Neural cell (in vitro differentiated cells): ENCODE data around the gene PRM1. TPM values are rescaled to one million over a fixed set of nuclear protein-coding genes. Genes with fewer than 3 reads are reported as not detected.

Experiments used
- H2AFZ ChIP-seq: fragments of 200-600, 300-800 bp; sonication (generic), shearing (Covaris generic); 2 replicates; pipeline ENCODE4 v1.6.0; 2014; ENCODE audit warnings: low read depth, mild to moderate bottlenecking, antibody characterized with exemption, low read length, moderate library complexity
- H3F3A ChIP-seq: fragments of 200-600 bp; shearing (Covaris generic); 2 replicates; pipeline ENCODE4 v1.6.1; 2016; ENCODE audit warnings: mild to moderate bottlenecking, moderate library complexity, mixed read lengths, antibody characterized with exemption, low read length; ENCODE audit not compliant: insufficient read depth, poor library complexity, severe bottlenecking
- H3K27ac ChIP-seq: fragments of 200-600, 300-800 bp; sonication (generic), shearing (Covaris generic); 2 replicates; pipeline ENCODE4 v1.5.1; 2014; ENCODE audit warnings: mild to moderate bottlenecking, low read length, moderate library complexity
- H3K27me3 ChIP-seq: fragments of 300-800, 200-600 bp; sonication (generic), shearing (Covaris generic); 2 replicates; pipeline ENCODE4 v1.6.0; 2014; ENCODE audit warnings: mild to moderate bottlenecking, low read depth, low read length, moderate library complexity; ENCODE audit not compliant: insufficient read depth
- H3K36me3 ChIP-seq: fragments of 300-800, 200-600 bp; sonication (generic), shearing (Covaris generic); 2 replicates; pipeline ENCODE4 v1.5.1; 2014; ENCODE audit warnings: mild to moderate bottlenecking, antibody characterized with exemption, low read length, moderate library complexity; ENCODE audit not compliant: insufficient read depth
- H3K4me2 ChIP-seq: fragments of 300-800, 200-600 bp; sonication (generic), shearing (Covaris generic); 2 replicates; pipeline ENCODE4 v1.6.0; 2014; ENCODE audit warnings: mild to moderate bottlenecking, low read length
- H3K4me3 ChIP-seq: fragments of 300-800, 200-600 bp; sonication (generic), shearing (Covaris generic); 2 replicates; pipeline ENCODE4 v1.5.1; 2014; ENCODE audit warnings: mild to moderate bottlenecking, low read length, moderate library complexity
- H3K79me2 ChIP-seq: fragments of 200-600 bp; shearing (Covaris generic); replicated peaks from 2 replicates; pipeline ENCODE4 v1.6.0; 2014; ENCODE audit warnings: mild to moderate bottlenecking, low read length, moderate library complexity; ENCODE audit not compliant: insufficient read depth
- H3K9ac ChIP-seq: fragments of 300-800, 200-600 bp; sonication (generic), shearing (Covaris generic); 2 replicates; pipeline ENCODE4 v1.6.1; 2016; ENCODE audit warnings: mild to moderate bottlenecking, low read length, mixed read lengths
- H3K9me2 ChIP-seq: fragments of 200-600 bp; shearing (Covaris generic); 2 replicates; pipeline ENCODE4 v1.6.1; 2016; ENCODE audit warnings: mild to moderate bottlenecking, low read length, mixed read lengths; ENCODE audit not compliant: insufficient read depth
- H3K9me3 ChIP-seq: fragments of 200-600, 300-800 bp; sonication (generic), shearing (Covaris generic); 2 replicates; pipeline ENCODE4 v1.6.1; 2016; ENCODE audit warnings: mild to moderate bottlenecking, mixed run types, low read length, moderate library complexity, mixed read lengths
- H4K20me1 ChIP-seq: fragments of 200-600 bp; shearing (Covaris generic); 2 replicates; pipeline ENCODE4 v1.6.1; 2016; ENCODE audit warnings: mild to moderate bottlenecking, mixed run types; ENCODE audit not compliant: insufficient read depth
- EP300 ChIP-seq: fragments of 450-650 bp; conservative IDR thresholded peaks from 2 replicates; pipeline ENCODE4 v1.6.1; 2014; ENCODE audit warnings: antibody characterized with exemption, mild to moderate bottlenecking, moderate library complexity; ENCODE audit not compliant: poor library complexity, severe bottlenecking
- EZH2 ChIP-seq: fragments of 200-600, 300-800 bp; shearing (Covaris generic), sonication (generic); IDR thresholded peaks from 2 replicates; pipeline ENCODE4 v1.6.1; 2014; ENCODE audit warnings: antibody characterized with exemption, low read length, borderline replicate concordance, mild to moderate bottlenecking; ENCODE audit not compliant: insufficient read depth, poor library complexity, severe bottlenecking
- MXI1 ChIP-seq: fragments of 450-650 bp; conservative IDR thresholded peaks from 2 replicates; pipeline ENCODE4 v1.6.1; 2014; ENCODE audit warnings: antibody characterized with exemption, mild to moderate bottlenecking; ENCODE audit not compliant: poor library complexity, severe bottlenecking
- POLR2AphosphoS5 ChIP-seq: IDR thresholded peaks from 2 replicates; pipeline ENCODE4 v1.6.1; 2012
- RAD21 ChIP-seq: fragments of 450-650 bp; conservative IDR thresholded peaks from 2 replicates; pipeline ENCODE4 v1.6.1; 2014; ENCODE audit warnings: antibody characterized with exemption, mild to moderate bottlenecking, moderate library complexity
- REST ChIP-seq: IDR thresholded peaks from 2 replicates; pipeline ENCODE4 v1.6.1; 2012; ENCODE audit warnings: borderline replicate concordance
- SMC3 ChIP-seq: fragments of 450-650 bp; conservative IDR thresholded peaks from 2 replicates; pipeline ENCODE4 v1.6.1; 2014; ENCODE audit warnings: antibody characterized with exemption, mild to moderate bottlenecking, moderate library complexity; ENCODE audit not compliant: poor library complexity
- TAF1 ChIP-seq: IDR thresholded peaks from 2 replicates; pipeline ENCODE4 v1.6.1; 2012; ENCODE audit warnings: low read depth
- polyA plus RNA-seq: library from polyadenylated mRNA; depleted of rRNA; stranded (reverse); fragments of >200 nt; gene quantifications from 2 replicates; pipeline ENCODE4 v1.2.3, GENCODE V29; 2014
- TF ChIP-seq, protein P1 (sequence below): fragments of 450-650 bp; IDR thresholded peaks from 2 replicates; pipeline ENCODE4 v1.5.1; 2014; ENCODE audit warnings: antibody characterized with exemption, mild to moderate bottlenecking, moderate library complexity; ENCODE audit not compliant: poor library complexity, severe bottlenecking

Gene PRM1
- polyA plus RNA-seq, 1 donor from 2014 or later, result not detected

GRCh38 chr16:11278681-11279628 lies 2.2 kb downstream of the PRM1 start:
- Histone ChIP-seq H3K4me3 (no peak overlapping the region), H3K27me3 (no peaks in the 10 kb centered on the region), H3F3A (no peaks in the 10 kb centered on the region), H3K9me2 (no peaks in the 10 kb centered on the region), H3K27ac (no peak overlapping the region), H3K36me3 (no peaks in the 10 kb centered on the region), H3K4me2 (no peak overlapping the region), H3K9ac (no peak overlapping the region), H4K20me1 (no peaks in the 10 kb centered on the region), H3K9me3 (no peaks in the 10 kb centered on the region), H3K79me2 (no peaks in the 10 kb centered on the region), H2AFZ (no peak overlapping the region)
- TF ChIP-seq EZH2, result no peak
- no peak for TF ChIP-seq SMC3
- TF ChIP-seq MXI1, result no peak
- TF ChIP-seq, protein P1, sequence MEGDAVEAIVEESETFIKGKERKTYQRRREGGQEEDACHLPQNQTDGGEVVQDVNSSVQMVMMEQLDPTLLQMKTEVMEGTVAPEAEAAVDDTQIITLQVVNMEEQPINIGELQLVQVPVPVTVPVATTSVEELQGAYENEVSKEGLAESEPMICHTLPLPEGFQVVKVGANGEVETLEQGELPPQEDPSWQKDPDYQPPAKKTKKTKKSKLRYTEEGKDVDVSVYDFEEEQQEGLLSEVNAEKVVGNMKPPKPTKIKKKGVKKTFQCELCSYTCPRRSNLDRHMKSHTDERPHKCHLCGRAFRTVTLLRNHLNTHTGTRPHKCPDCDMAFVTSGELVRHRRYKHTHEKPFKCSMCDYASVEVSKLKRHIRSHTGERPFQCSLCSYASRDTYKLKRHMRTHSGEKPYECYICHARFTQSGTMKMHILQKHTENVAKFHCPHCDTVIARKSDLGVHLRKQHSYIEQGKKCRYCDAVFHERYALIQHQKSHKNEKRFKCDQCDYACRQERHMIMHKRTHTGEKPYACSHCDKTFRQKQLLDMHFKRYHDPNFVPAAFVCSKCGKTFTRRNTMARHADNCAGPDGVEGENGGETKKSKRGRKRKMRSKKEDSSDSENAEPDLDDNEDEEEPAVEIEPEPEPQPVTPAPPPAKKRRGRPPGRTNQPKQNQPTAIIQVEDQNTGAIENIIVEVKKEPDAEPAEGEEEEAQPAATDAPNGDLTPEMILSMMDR, result no peak
- TF ChIP-seq POLR2AphosphoS5, result no peak
- no peak for TF ChIP-seq RAD21
- no peak for TF ChIP-seq EP300
- no peak for TF ChIP-seq REST
- TF ChIP-seq TAF1, result no peak

- no peak overlapping the region for H3K9ac ChIP-seq
- H3K4me3 ChIP-seq, result no peak overlapping the region
- H3K36me3 ChIP-seq, result no peaks in the 10 kb centered on the region
- no peak overlapping the region for H2AFZ ChIP-seq
- H4K20me1 ChIP-seq, result no peaks in the 10 kb centered on the region
- H3K27ac ChIP-seq, result no peak overlapping the region
- H3K4me2 ChIP-seq, result no peak overlapping the region
- H3K9me2 ChIP-seq, result no peaks in the 10 kb centered on the region
- TF ChIP-seq POLR2AphosphoS5, result no peak
- no peak for TF ChIP-seq EZH2
- TF ChIP-seq SMC3, result no peak
- TF ChIP-seq, protein P1, result no peak
- no peak for TF ChIP-seq MXI1
- TF ChIP-seq RAD21, result no peak
- no peak for TF ChIP-seq EP300
- TF ChIP-seq REST, result no peak
- no peak for TF ChIP-seq TAF1
- H3K9me3 ChIP-seq, result no peaks in the 10 kb centered on the region
- H3F3A ChIP-seq, result no peaks in the 10 kb centered on the region
- H3K27me3 ChIP-seq, result no peaks in the 10 kb centered on the region
- H3K79me2 ChIP-seq, result no peaks in the 10 kb centered on the region
Observed at GRCh38 chr16:11277607-11278337, 3.4 kb downstream of the PRM1 start.
